AG04449 (cell line): ENCODE results near the gene VEGFA.

Experiments used
- CTCF ChIA-PET: fragments of 350-600 bp; formaldehyde crosslinking; extraction: SDS; loops from one replicate; lab custom pipeline; 2021; ENCODE audit warnings: antibody characterized with exemption; lab: Yijun Ruan, JAX
- POLR2A ChIA-PET: fragments of 400-600, 350-600 bp; formaldehyde crosslinking; extraction: SDS; loops from one replicate; lab custom pipeline; 2020; ENCODE audit warnings: antibody characterized with exemption, inconsistent platforms; lab: Yijun Ruan, JAX
- DNase-seq: peaks from one replicate; pipeline ENCODE4 v3.0.0-alpha.2; 2010; ENCODE audit warnings: low read depth, low spot score
- H3K4me3 ChIP-seq: 2 replicates; pipeline ENCODE4 v1.5.1; 2011; ENCODE audit warnings: low read depth, mild to moderate bottlenecking, control low read depth, low read length
- TF ChIP-seq, protein P1 (sequence below): IDR thresholded peaks from one replicate; pipeline ENCODE4 v1.5.1; 2011; ENCODE audit warnings: mild to moderate bottlenecking, moderate library complexity, low read length, control low read depth, inconsistent platforms; ENCODE audit not compliant: insufficient read depth; ENCODE audit errors: missing control alignments

VEGFA gene

DNA sequence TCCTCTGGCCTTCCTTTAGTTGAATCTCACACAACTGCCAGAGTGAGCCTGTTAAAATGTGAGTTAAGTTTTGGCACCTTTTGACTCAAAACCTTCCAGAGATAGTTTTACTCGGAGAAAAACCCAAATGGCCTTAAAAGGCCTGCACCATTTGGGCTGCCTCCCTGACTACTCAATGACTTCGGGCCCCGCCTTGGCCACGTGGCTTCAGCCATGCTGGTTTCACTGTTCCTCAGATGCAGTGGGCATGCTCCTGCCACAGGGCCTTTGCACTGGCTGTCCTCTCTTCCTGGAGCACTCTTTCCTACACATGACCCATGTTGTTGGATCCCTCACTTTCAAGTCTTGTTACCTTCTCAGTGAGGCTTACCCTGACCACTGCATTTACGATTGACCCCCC lies 18.3 kb downstream of the VEGFA start:
- DNase-seq, result no peak
- no peak overlapping the region for H3K4me3 ChIP-seq
- POLR2A ChIA-PET, result interaction anchor here (0.7 to 4.1 kb wide), 5 partner anchors 9 to 775 kb away, joined by 3 to 19 read pairs (median 4); partner anchors contain the start of gene VEGFA
- CTCF ChIA-PET, result interaction anchor here (1.0 to 1.9 kb wide), 6 partner anchors 11 to 311 kb away, joined by 3 to 8 read pairs (median 4); partner anchors contain the start of gene VEGFA
- TF ChIP-seq, protein P1, sequence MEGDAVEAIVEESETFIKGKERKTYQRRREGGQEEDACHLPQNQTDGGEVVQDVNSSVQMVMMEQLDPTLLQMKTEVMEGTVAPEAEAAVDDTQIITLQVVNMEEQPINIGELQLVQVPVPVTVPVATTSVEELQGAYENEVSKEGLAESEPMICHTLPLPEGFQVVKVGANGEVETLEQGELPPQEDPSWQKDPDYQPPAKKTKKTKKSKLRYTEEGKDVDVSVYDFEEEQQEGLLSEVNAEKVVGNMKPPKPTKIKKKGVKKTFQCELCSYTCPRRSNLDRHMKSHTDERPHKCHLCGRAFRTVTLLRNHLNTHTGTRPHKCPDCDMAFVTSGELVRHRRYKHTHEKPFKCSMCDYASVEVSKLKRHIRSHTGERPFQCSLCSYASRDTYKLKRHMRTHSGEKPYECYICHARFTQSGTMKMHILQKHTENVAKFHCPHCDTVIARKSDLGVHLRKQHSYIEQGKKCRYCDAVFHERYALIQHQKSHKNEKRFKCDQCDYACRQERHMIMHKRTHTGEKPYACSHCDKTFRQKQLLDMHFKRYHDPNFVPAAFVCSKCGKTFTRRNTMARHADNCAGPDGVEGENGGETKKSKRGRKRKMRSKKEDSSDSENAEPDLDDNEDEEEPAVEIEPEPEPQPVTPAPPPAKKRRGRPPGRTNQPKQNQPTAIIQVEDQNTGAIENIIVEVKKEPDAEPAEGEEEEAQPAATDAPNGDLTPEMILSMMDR, result no peak

DNA sequence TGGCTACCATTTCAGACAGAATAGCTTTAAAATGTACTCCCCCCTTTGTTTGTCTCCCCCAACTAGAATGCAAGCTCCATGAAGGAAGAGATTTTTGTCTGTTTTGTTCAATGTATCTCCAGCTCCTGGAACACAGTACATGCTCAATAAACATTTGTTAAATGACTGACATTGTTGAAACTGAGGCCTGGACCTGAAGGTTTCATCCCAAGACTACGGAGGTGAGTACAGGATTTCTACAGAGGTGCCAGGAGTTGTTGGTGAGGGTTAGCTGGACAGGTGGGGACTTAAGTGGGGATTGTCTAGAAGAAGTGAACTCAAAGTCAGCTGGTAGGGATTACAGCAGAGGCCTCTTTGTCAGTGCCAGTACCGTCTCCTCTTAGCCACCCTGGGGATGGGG lies 19.4 kb downstream of the VEGFA start:
- TF ChIP-seq, protein P1, result no peak
- DNase-seq, result no peak
- no peak overlapping the region for H3K4me3 ChIP-seq
- ChIA-PET CTCF (interaction anchor here (0.7 to 1.9 kb wide), 8 partner anchors 13 to 310 kb away, joined by 3 to 8 read pairs (median 4); partner anchors contain the start of gene VEGFA), POLR2A (interaction anchor here (0.6 to 4.1 kb wide), 7 partner anchors 10 to 222 kb away, joined by 3 to 19 read pairs (median 3); partner anchors contain the start of gene VEGFA)

DNA sequence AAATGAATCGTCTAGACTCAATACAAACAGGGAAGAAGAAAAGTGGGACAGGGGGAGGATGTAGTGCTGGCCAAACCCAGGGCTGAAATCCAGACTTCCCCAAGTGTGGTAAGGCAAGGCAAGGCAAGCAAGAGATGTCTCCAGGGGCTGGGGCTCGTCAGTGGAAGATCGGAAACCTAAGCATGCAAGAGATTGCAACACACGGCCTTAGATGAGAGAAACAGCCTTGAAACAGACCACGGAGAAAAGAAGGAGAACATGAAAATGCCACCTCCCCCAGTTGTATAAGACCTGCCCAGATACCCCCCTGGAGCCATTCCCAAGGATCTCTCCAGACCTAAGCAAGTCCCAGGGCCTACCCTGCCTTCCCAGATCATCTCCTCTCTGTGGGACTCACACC lies 20.0 kb downstream of the VEGFA start:
- POLR2A ChIA-PET, result interaction anchor here (0.9 to 4.1 kb wide), 5 partner anchors 13 to 214 kb away, joined by 3 to 19 read pairs (median 3); partner anchors contain the start of gene VEGFA
- CTCF ChIA-PET, result interaction anchor here (0.7 to 1.9 kb wide), 6 partner anchors 13 to 289 kb away, joined by 3 to 8 read pairs (median 4); partner anchors contain the start of gene VEGFA
- no peak overlapping the region for H3K4me3 ChIP-seq
- no peak for DNase-seq
- TF ChIP-seq, protein P1, result no peak

DNA sequence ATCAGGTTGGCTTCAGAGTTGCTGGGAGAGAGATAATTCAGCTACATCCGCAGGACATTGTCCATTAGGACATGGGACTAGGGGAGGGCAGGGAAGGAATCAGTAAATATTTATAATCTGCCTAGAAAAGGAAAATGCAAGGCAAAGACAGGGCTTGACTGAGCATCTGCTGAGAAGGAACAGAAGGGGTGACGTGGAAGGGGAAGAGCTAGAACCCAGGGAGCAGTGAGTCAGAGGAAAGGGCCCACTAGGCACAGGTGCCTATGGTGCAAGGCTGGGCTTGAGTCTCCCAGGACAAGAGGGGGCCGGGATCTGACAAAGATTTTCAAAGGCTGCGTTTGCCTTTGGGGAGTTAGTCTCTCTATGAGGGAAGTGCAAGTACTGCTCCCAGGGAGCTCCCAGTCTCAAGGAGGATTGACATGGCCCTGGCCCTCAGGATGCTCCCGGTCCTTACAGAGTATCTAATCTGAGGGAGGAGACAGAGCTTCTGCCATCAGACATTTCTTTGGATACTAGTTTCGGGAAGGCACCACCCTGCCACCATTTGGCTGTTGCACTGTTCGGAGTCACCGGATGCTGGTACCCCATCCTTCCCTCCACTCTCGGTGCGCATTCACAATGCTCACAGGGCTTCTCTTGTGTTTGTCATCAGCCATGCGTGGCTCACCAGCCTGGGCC lies 21.9 kb downstream of the VEGFA start:
- no peak for DNase-seq
- no peak overlapping the region for H3K4me3 ChIP-seq
- TF ChIP-seq, protein P1, result no peak
- ChIA-PET POLR2A (interaction anchor here (0.7 kb wide), 1 partner anchor 10 kb away, joined by 3 read pairs; no protein-coding TSS in a partner anchor), CTCF (interaction anchor here (0.6 to 1.0 kb wide), 2 partner anchors 25 to 161 kb away, joined by 3 read pairs; no protein-coding TSS in a partner anchor)

DNA sequence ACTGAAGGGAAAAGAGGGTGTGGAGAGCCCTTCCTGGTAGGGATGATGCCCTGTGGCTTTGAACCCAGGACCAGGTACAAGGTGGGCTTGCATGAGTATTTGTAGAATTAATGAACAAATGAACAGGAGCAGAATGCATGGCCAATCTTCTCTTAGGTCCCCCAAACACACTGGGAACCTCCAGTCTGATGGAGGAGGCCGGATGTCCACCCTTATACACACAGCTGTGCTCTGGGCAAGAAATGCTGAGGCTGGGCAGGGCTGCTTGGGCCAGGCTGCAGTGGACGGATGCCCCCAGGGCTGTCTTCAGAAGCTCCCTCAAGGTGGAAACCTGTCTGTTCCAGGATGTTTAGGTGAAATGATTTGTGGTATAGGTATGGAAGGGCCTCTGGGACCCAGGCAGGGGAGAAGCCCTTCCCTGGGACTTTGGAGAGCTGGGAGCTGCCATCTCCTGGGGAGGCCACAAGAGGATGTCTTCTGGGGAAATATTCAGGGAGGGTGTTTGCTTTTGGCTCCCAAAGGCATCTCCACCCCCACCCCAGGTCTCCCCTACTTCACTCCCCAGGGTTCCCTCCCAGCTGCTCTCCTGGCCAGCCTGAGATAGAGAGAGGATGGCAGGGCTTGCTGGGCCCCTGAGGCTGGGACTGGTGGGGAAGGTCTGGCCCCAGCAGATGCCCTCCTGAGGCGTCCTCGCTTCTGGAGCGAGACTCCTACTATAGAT lies 23.3 kb downstream of the VEGFA start:
- DNase-seq, result no peak
- H3K4me3 ChIP-seq, result no peak overlapping the region
- ChIA-PET CTCF (interaction anchor here (0.6 to 1.8 kb wide), 6 partner anchors 20 to 166 kb away, joined by 3 to 6 read pairs (median 4); no protein-coding TSS in a partner anchor), POLR2A (interaction anchor here (1.4 kb wide), 1 partner anchor 286 kb away, joined by 4 read pairs; no protein-coding TSS in a partner anchor)
- TF ChIP-seq, protein P1, result no peak
